ENCODE data around the gene FERMT3.

The FERMT3 gene

DNA sequence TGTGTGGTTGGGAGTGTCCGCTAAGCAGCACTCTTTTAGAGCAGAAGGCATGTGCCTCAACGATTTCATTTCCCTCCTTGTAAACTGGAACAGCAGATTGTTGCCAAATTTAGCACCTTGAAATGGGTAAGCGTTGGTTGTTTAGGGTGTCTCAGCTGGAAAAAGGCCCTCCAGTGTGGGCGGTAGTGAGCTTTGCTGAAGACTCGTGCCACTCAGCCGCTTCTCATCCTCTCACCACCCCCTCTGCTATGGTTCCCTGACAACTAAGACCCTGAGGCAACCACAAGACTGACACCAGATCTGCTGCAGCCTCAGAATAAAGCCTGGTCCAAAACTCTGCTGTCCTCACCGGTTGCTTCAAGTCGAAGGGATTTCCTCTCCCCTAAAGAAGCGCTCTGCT, 9.9 kb upstream of the FERMT3 start:
- H3K4me3 ChIP-seq (ENCODE audit: low read length) = no peak overlapping the region
- no peak overlapping the region for H3K4me2 ChIP-seq (ENCODE audit: low read length)
- peaks cover 84% of the 10 kb centered on the region for H3K36me3 ChIP-seq (ENCODE audit: insufficient read depth, low read length)
- no peak overlapping the region for H3K9ac ChIP-seq (ENCODE audit: low read depth, low read length)
- H3K27me3 ChIP-seq (ENCODE audit: control insufficient read depth, insufficient read depth, low read length) = no peaks in the 10 kb centered on the region
- H3K9me3 ChIP-seq (replicated peaks; ENCODE audit: low read length) = no peaks in the 10 kb centered on the region
- H3K4me1 ChIP-seq (ENCODE audit: control insufficient read depth, insufficient read depth, low read length) = no peaks in the 10 kb centered on the region

- Histone ChIP-seq H3K4me3 (ENCODE audit: low read length) (no peak overlapping the region), H3K9ac (ENCODE audit: low read depth, low read length) (no peak overlapping the region), H3K36me3 (ENCODE audit: insufficient read depth, low read length) (peaks cover 86% of the 10 kb centered on the region), H3K9me3 (replicated peaks; ENCODE audit: low read length) (no peaks in the 10 kb centered on the region), H3K27me3 (ENCODE audit: control insufficient read depth, insufficient read depth, low read length) (no peaks in the 10 kb centered on the region), H3K4me1 (ENCODE audit: control insufficient read depth, insufficient read depth, low read length) (no peaks in the 10 kb centered on the region), H3K4me2 (ENCODE audit: low read length) (no peak overlapping the region)
Observed at GRCh38 chr11:64198511-64198910, 8.0 kb upstream of the FERMT3 start.

- Histone ChIP-seq H3K27me3 (ENCODE audit: control insufficient read depth, insufficient read depth, low read length) (no peaks in the 10 kb centered on the region), H3K9ac (ENCODE audit: low read depth, low read length) (no peak overlapping the region), H3K4me1 (ENCODE audit: control insufficient read depth, insufficient read depth, low read length) (peaks cover 20% of the 10 kb centered on the region), H3K9me3 (replicated peaks; ENCODE audit: low read length) (no peaks in the 10 kb centered on the region), H3K36me3 (ENCODE audit: insufficient read depth, low read length) (peaks cover 75% of the 10 kb centered on the region), H3K4me3 (ENCODE audit: low read length) (no peak overlapping the region), H3K4me2 (ENCODE audit: low read length) (no peak overlapping the region)
Observed at GRCh38 chr11:64201543-64201942, 5.0 kb upstream of the FERMT3 start.

- Histone ChIP-seq H3K27me3 (ENCODE audit: control insufficient read depth, insufficient read depth, low read length) (no peaks in the 10 kb centered on the region), H3K4me3 (ENCODE audit: low read length) (no peak overlapping the region), H3K4me1 (ENCODE audit: control insufficient read depth, insufficient read depth, low read length) (peaks cover 33% of the 10 kb centered on the region), H3K36me3 (ENCODE audit: insufficient read depth, low read length) (peaks cover 64% of the 10 kb centered on the region), H3K9me3 (replicated peaks; ENCODE audit: low read length) (no peaks in the 10 kb centered on the region), H3K9ac (ENCODE audit: low read depth, low read length) (no peak overlapping the region), H3K4me2 (ENCODE audit: low read length) (no peak overlapping the region)
Observed at GRCh38 chr11:64202992-64203391, 3.5 kb upstream of the FERMT3 start.

DNA sequence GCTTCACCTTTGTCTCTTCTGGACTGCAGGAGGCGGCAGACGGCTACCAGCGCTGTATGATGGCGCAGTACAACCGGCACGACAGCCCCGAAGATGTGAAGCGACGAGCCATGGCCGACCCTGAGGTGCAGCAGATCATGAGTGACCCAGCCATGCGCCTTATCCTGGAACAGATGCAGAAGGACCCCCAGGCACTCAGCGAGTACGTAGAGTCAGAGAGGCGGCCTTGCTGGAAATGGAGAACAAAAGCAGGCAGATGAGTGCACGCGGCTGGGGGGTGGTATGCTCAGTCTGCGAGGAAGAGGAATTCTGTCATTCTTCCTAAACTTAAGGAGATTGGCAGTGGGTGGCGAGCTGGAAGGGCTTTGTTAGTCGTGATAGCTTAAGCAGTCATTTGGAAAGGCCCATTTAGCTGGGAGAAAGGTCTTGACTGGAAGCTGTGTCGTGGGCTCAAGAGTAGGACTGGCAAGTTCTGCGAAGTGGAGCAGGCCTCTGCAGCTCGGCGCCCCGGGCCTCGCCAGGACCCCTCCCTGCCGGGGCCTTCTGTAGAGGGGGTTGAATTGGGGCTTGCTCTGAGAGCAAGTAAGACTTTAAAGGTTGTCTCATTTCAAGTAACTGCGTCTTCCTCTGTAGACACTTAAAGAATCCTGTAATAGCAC, 3.0 kb upstream of the FERMT3 start:
- H3K9me3 ChIP-seq (replicated peaks; ENCODE audit: low read length) = no peaks in the 10 kb centered on the region
- no peak overlapping the region for H3K4me3 ChIP-seq (ENCODE audit: low read length)
- no peak overlapping the region for H3K4me2 ChIP-seq (ENCODE audit: low read length)
- H3K36me3 ChIP-seq (ENCODE audit: insufficient read depth, low read length) = peaks cover 63% of the 10 kb centered on the region
- H3K4me1 ChIP-seq (ENCODE audit: control insufficient read depth, insufficient read depth, low read length) = peaks cover 38% of the 10 kb centered on the region
- H3K9ac ChIP-seq (ENCODE audit: low read depth, low read length) = no peak overlapping the region
- no peaks in the 10 kb centered on the region for H3K27me3 ChIP-seq (ENCODE audit: control insufficient read depth, insufficient read depth, low read length)

DNA sequence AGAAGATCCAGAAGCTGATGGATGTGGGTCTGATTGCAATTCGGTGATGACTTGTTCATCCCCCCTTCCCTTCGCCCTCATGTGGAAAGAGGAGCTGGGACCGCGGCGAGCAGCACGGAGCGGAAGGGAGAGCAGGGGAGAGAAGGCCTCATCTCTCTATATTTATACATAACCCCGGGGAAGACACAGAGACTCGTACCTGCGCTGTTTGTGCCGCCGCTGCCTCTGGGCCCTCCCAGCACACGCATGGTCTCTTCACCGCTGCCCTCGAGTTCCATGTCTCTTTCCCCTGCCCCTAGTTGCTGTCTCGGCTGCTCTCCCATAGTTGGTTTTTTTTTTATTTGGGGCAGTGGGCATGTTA, 2.5 kb upstream of the FERMT3 start:
- Histone ChIP-seq H3K9me3 (replicated peaks; ENCODE audit: low read length) (no peaks in the 10 kb centered on the region), H3K36me3 (ENCODE audit: insufficient read depth, low read length) (peaks cover 61% of the 10 kb centered on the region), H3K27me3 (ENCODE audit: control insufficient read depth, insufficient read depth, low read length) (no peaks in the 10 kb centered on the region), H3K4me3 (ENCODE audit: low read length) (no peak overlapping the region), H3K4me2 (ENCODE audit: low read length) (no peak overlapping the region), H3K4me1 (ENCODE audit: control insufficient read depth, insufficient read depth, low read length) (peaks cover 44% of the 10 kb centered on the region), H3K9ac (ENCODE audit: low read depth, low read length) (no peak overlapping the region)

GRCh38 chr11:64204464-64204989, 2.0 kb upstream of the FERMT3 start:
- Histone ChIP-seq H3K9ac (ENCODE audit: low read depth, low read length) (no peak overlapping the region), H3K4me1 (ENCODE audit: control insufficient read depth, insufficient read depth, low read length) (peaks cover 47% of the 10 kb centered on the region), H3K4me2 (ENCODE audit: low read length) (peak overlapping the region; percentile 14), H3K4me3 (ENCODE audit: low read length) (no peak overlapping the region), H3K36me3 (ENCODE audit: insufficient read depth, low read length) (peaks cover 61% of the 10 kb centered on the region), H3K27me3 (ENCODE audit: control insufficient read depth, insufficient read depth, low read length) (no peaks in the 10 kb centered on the region), H3K9me3 (replicated peaks; ENCODE audit: low read length) (no peaks in the 10 kb centered on the region)

GRCh38 chr11:64207256-64208085, 950 bp downstream of the FERMT3 start:
- H3K4me3 ChIP-seq (ENCODE audit: low read length) = peak overlapping the region; percentile 70
- no peaks in the 10 kb centered on the region for H3K9me3 ChIP-seq (replicated peaks; ENCODE audit: low read length)
- peak overlapping the region; percentile 88 for H3K4me2 ChIP-seq (ENCODE audit: low read length)
- peak overlapping the region; percentile 84 for H3K9ac ChIP-seq (ENCODE audit: low read depth, low read length)
- peaks cover 53% of the 10 kb centered on the region for H3K36me3 ChIP-seq (ENCODE audit: insufficient read depth, low read length)
- H3K4me1 ChIP-seq (ENCODE audit: control insufficient read depth, insufficient read depth, low read length) = peaks cover 47% of the 10 kb centered on the region
- H3K27me3 ChIP-seq (ENCODE audit: control insufficient read depth, insufficient read depth, low read length) = no peaks in the 10 kb centered on the region

DNA sequence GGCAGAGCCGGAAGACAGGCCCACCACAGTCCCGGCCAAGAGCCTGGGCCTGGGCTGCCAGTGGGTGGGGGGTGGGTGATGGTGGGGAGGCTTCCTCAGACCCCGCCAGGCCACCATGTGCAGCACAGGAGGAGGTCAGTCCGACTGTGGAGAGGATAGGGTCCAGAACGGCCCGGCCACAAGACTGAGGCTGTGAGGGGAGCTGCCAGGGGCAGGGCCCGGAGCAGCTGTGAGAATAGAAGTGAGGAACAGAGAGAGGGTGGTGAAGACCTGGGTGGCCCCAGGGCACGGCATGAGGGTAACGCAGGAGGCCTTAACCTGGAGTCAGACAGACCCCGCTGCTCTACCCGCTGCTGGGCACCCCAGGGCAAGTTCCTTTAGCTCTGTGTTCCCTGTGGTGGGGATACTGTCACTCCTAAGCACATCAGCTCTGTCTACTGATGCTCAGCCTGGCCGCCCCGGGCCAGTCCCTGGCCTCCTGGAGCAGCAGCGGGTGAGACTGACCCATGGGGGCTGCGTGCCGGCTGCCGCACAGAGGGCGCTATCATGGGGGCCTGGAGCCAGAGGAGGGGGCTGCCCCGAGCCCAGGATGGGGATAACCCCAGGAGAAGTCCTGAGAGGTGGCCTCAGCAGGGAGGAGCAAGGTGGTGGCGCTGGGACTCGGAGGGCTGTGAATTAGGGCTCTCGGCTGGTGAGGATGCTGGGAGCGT, 1.7 kb downstream of the FERMT3 start:
- H3K9ac ChIP-seq (ENCODE audit: low read depth, low read length) = peak overlapping the region; percentile 84
- peaks cover 47% of the 10 kb centered on the region for H3K4me1 ChIP-seq (ENCODE audit: control insufficient read depth, insufficient read depth, low read length)
- H3K36me3 ChIP-seq (ENCODE audit: insufficient read depth, low read length) = peaks cover 47% of the 10 kb centered on the region
- peak overlapping the region; percentile 70 for H3K4me3 ChIP-seq (ENCODE audit: low read length)
- H3K9me3 ChIP-seq (replicated peaks; ENCODE audit: low read length) = no peaks in the 10 kb centered on the region
- peak overlapping the region; percentile 88 for H3K4me2 ChIP-seq (ENCODE audit: low read length)
- H3K27me3 ChIP-seq (ENCODE audit: control insufficient read depth, insufficient read depth, low read length) = no peaks in the 10 kb centered on the region

GRCh38 chr11:64208796-64209562, 2.5 kb downstream of the FERMT3 start:
- Histone ChIP-seq H3K4me3 (ENCODE audit: low read length) (peak overlapping the region; percentile 70), H3K27me3 (ENCODE audit: control insufficient read depth, insufficient read depth, low read length) (no peaks in the 10 kb centered on the region), H3K4me2 (ENCODE audit: low read length) (peak overlapping the region; percentile 88), H3K36me3 (ENCODE audit: insufficient read depth, low read length) (peaks cover 40% of the 10 kb centered on the region), H3K9me3 (replicated peaks; ENCODE audit: low read length) (no peaks in the 10 kb centered on the region), H3K9ac (ENCODE audit: low read depth, low read length) (peak overlapping the region; percentile 84), H3K4me1 (ENCODE audit: control insufficient read depth, insufficient read depth, low read length) (peaks cover 46% of the 10 kb centered on the region)

DNA sequence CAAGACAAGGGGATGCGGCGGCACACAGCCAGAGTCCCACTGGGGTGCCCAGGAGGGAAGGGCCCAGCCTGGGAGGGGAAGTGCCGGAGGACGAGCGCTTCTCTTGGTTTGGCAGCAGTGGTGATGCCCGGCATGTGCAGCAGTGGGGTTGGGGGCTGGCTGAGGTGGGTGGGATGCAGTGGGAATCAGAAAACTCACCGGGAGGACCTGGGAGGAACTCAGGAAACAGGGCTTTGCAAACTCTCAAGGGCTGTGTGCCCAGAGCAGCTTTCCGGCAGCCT, 3.0 kb downstream of the FERMT3 start:
- Histone ChIP-seq H3K4me1 (ENCODE audit: control insufficient read depth, insufficient read depth, low read length) (peaks cover 41% of the 10 kb centered on the region), H3K9me3 (replicated peaks; ENCODE audit: low read length) (no peaks in the 10 kb centered on the region), H3K4me3 (ENCODE audit: low read length) (no peak overlapping the region), H3K27me3 (ENCODE audit: control insufficient read depth, insufficient read depth, low read length) (no peaks in the 10 kb centered on the region), H3K9ac (ENCODE audit: low read depth, low read length) (peak overlapping the region; percentile 84), H3K36me3 (ENCODE audit: insufficient read depth, low read length) (peaks cover 36% of the 10 kb centered on the region), H3K4me2 (ENCODE audit: low read length) (peak overlapping the region; percentile 88)

All from skeletal muscle satellite cell (primary cell).